ENCODE measurements around the gene FPGS.

DNA sequence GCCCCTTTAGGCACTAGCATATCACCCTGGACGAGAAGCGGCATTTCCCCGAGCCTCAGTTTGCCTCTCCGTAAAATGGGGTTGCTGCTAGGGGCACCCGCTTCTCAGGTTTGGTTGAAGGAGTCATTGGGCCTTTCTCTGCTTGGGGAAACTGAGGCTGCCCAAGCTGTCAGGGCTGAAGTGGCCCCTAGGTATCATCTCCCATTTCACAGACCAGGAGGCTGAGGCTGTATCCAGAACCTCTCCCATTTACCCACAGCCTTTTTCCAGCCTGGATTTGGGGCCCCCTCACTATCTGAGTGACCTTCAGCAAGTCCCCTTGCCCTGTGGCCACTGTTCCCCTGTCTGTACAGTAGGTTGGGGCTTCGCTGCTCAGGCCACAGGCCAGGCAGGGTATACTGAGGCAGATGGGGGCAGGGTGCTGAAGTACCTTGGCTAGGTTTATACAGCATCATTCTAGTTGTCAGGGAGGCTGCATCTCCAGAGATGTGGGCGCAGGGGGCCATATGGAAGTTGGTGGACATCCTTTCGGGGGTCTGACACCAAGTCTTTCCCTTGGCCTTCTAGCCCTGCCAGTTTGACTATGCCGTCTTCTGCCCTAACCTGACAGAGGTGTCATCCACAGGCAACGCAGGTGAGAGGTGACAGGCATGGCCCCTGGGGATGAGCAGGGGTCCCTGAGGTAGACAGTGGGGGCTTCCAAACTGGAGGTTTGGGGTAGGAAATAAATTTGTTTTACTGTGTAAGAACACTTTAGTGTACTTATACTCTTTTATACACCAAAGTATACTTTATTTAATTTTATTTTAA, 7.9 kb downstream of the FPGS start:
- TF ChIP-seq CTCF (IDR thresholded peaks at IDR 0.05; ENCODE audit: low read depth, low read length, poor library complexity, severe bottlenecking) (no peak), EZH2phosphoT487 (IDR thresholded peaks at IDR 0.05; ENCODE audit: borderline replicate concordance, low read length) (no peak)

Measured in DOHH2 (cell line).